ENCODE measurements around the gene LAMA5. TPM values are rescaled to one million over a fixed set of nuclear protein-coding genes. Genes with fewer than 3 reads are reported as not detected.

LAMA5 gene
- total and polyA plus RNA-seq, 2 donors (not counting 1 experiment from before 2014, with no cell fraction given): 52.9 to 83.5 TPM

GRCh38 chr20:62382306-62383198 lies 15.4 kb upstream of the LAMA5 start:
- peaks cover 32% of the 10 kb centered on the region for H3K4me1 Mint-ChIP-seq
- Histone ChIP-seq H3K27ac (ENCODE audit: low read length in 2 of 2) (no peak overlapping the region), H3K9ac (ENCODE audit: low read length) (no peak overlapping the region), H3K27me3 (replicated peaks in 1 of 4; ENCODE audit: control extremely low read depth in 1 of 4, control insufficient read depth in 3 of 4, insufficient read depth in 4 of 4, low read length in 3 of 4) (no peaks in the 10 kb centered on the region), H3K79me2 (ENCODE audit: control insufficient read depth, insufficient read depth, low read length) (peaks cover 24% of the 10 kb centered on the region), H3K36me3 (replicated peaks in 1 of 2; ENCODE audit: control extremely low read depth in 1 of 2, control insufficient read depth in 1 of 2, extremely low read depth in 1 of 2, insufficient read depth in 2 of 2, low read length in 1 of 2) (no peaks in the 10 kb centered on the region), H3K4me3 (ENCODE audit: control extremely low read depth in 1 of 5, extremely low read depth in 1 of 5, insufficient read depth in 1 of 5, low read depth in 2 of 5, low read length in 4 of 5) (no peak overlapping the region), H3K9me3 (ENCODE audit: control extremely low read depth in 1 of 3, control insufficient read depth in 2 of 3, insufficient read depth in 1 of 3, low read length in 2 of 3) (no peaks in the 10 kb centered on the region), H2AFZ (ENCODE audit: insufficient read depth, low read depth, low read length, poor library complexity, severe bottlenecking) (no peak overlapping the region), H3K4me1 (ENCODE audit: control insufficient read depth in 2 of 2, insufficient read depth in 2 of 2, low read length in 2 of 2) (peaks cover 8 to 22% of the 10 kb centered on the region in 2 donors), H4K20me1 (ENCODE audit: control insufficient read depth, insufficient read depth, low read length, poor library complexity, severe bottlenecking) (peaks cover 4% of the 10 kb centered on the region), H3K4me2 (replicated peaks; ENCODE audit: low read depth, low read length, poor library complexity, severe bottlenecking) (no peak overlapping the region)
- ATAC-seq (ENCODE audit: low read depth) (peak; percentile 82), DNase-seq (peak; percentile 87)
- ChIA-PET CTCF (interaction anchor here (0.6 to 2.6 kb wide), 31 partner anchors 9 to 426 kb away, joined by 3 to 81 read pairs (median 4); partner anchors contain the start of genes ADRM1, LAMA5 and OSBPL2), POLR2A (interaction anchor here (1.4 kb wide), 1 partner anchor 82 kb away, joined by 3 read pairs; no protein-coding TSS in a partner anchor)
- H3K27ac Mint-ChIP-seq: peak overlapping the region; percentile 82
- H3K27me3 Mint-ChIP-seq: no peaks in the 10 kb centered on the region
- H3K9me3 Mint-ChIP-seq (ENCODE audit: insufficient read depth): peaks cover 4% of the 10 kb centered on the region
- intact Hi-C loops (cut with micrococcal nuclease): loop anchor here (1.0 to 10.0 kb wide), 4 partner anchors 80 to 372 kb away; partner anchors contain the start of genes ADRM1, LSM14B and OSBPL2
- peak overlapping the region; percentile 26 for H3K4me3 Mint-ChIP-seq
- TF ChIP-seq CTCF (IDR thresholded peaks at IDR 0.05): peak; percentile 93
- TF ChIP-seq EZH2 (IDR thresholded peaks at IDR 0.05; ENCODE audit: borderline replicate concordance, insufficient read depth, low read depth, low read length, poor library complexity, severe bottlenecking): no peak
- 37% methylated on average over 12 of the region's 18 CpGs for WGBS (ENCODE audit: insufficient coverage)

All from B cell (primary cell).